Stimulated activated CD4-positive, alpha-beta T cell treated with anti-CD3 and anti-CD28 coated beads, Interleukin-4, amount 100 ng/mL, for 24 hours (primary cell): Measurements from ENCODE around the gene AATF.

Experiments used
- DNase-seq: peaks from one replicate; pipeline ENCODE4 v3.0.0-alpha.2; 2020

AATF gene

DNA sequence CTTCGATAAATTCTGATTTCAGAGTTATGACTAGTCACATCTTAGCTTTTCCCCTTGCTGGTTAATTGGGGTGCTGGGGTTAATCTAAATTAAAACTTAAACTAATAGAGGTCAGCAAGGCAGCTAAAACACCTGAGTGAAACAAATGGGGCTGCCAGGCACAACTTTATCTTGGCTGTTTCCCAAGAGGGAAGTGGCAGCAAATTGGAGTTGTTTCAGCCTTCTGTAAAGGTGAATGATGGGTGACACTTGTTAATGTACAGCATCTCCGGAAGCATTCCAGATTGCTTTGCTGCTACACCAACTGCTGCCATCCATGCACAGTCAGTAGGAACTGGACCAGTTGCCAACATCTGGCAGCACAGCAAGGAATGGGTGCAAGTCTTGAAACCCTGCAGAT, 43.9 kb downstream of the AATF start:
- DNase-seq: no peak

DNA sequence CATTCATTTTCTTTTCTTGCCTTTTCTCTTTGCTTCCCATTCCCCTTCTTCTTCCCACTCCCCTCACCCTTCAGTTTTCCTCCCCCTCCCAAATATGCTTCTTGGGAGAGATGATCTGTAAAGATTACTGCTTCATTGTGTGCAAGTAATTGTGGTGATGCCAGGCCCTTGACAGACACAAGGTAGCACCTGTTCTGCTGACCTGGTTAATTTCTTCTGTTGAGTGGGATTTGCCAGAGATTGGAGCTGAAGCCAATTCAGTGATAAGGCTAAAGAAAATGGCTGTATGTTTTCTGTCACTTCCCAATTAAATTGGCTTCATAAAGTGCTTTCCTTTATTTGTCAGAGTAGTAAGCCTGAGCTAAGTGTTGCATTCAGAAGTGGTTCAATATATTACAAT, 44.5 kb downstream of the AATF start:
- DNase-seq: no peak

DNA sequence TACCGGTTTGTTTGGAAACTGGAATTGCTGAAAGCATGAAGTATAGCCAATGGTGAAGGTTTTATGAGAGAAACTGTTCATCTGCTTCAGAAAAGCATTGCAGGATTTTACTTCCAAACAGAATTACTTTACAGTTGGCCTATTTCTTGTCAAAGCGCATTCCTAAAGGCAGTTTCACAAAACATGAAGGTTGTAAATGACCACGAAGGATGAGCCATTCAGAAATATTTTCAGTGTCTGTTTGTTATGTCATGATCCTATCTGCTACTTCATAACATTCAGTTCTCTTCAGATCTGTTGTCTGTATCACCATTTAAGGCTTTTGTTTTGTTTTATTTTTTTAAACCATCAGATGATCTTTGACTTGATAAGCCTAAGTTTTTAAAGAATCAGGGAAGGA, 45.7 kb downstream of the AATF start:
- DNase-seq: no peak

DNA sequence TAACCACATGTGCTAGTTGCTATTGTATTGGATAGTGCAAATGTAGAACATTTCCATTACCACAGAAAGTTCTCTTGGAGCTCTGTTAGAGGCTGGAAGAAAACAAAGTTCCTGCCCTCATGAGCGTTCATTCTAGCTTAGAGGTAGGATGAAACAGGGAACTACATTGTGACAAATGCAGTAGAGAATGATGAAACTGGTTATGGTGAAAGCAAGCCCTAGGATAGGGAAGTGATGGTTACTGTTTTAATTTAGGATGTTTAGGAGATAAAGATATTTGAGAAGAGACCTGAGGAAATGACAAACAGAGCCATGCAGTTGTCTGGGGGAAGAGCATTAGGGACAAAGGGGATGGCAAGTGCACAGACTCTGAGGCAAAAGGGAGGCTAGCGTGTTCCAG, 50.7 kb downstream of the AATF start:
- DNase-seq: no peak

DNA sequence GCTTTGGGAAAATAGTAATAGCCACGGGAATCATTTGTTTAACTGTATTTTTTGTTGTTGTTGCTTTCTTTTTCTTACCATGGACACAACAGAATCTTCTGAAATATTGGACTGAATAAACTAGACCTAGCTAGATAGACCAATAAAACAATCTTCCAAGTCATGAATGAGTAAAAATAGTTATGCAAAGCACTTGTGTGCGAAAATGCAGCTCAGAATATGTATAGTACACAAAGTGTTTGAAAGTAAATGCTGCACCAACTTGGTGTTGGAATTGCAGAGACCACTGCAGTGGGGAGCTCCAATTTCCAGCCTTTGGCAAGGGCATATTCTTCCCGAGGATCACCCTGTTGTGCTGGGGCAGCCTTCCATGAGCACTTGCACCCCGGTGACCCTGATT, 68.0 kb downstream of the AATF start:
- no peak for DNase-seq

DNA sequence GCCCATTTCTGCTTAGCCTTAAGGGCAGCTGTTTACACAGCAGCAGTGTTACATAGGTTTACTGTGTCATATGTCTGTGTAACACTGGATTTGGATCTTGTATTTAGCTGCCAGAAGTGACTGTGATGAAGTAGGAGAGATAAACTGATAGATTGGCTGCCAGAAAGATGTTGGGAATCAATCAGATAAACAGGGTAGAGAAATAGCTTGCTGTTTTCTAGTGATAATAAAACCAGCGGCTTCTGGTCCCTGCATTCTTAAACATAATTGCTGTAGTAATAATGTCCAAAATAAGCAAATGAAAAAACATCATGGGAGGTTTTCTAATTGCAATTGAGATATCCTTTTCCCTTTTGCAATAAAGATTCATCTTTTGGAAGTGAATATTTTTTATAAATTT, 68.7 kb downstream of the AATF start:
- DNase-seq: no peak

DNA sequence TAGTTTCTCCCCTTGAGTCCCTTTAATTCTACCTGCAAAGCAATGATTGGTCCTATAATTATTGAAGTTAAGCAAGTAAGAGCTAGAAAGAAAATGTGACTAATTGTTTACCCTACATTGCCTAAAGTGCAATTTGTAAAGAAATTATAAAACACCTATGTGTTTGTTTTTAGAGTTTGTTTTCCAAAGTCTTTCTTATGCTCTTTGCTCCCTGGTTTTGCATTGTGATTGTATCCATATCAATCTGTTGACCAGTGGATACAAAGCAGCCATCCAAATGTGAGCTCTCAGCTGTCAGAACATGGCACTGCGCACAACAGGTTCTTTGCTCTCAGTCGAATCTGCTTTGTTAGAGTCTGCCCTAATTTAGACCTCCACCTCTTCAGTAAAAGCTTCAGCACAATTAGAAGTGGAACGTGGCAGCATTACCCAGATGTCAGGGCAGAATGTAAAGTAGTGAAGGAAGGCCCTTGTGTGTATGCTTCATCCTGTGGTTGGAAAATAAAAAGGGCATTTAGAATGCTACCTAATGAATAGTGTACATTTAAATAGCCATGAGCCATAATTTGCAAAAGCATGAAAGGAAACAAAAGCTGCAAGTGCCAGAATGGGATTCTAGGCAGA, 70.5 kb downstream of the AATF start:
- no peak for DNase-seq

DNA sequence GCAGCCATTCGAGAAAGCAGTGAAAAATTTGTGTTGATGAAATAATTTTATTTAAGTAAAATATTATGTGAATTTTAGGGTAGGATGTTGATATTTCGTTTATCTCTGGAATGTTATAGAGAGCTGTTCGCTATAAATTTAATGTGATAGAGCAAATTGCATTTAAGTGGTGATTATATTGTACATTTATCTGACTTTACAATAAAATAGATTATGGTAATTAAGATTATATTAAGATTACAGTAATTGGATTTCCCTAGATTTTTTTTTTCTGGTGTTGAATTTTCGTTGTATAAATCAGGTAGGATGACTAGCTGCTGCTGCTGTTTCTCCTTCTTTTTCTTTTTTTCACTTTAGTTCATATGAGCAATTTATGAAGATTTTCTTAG, 71.0 kb downstream of the AATF start:
- no peak for DNase-seq

DNA sequence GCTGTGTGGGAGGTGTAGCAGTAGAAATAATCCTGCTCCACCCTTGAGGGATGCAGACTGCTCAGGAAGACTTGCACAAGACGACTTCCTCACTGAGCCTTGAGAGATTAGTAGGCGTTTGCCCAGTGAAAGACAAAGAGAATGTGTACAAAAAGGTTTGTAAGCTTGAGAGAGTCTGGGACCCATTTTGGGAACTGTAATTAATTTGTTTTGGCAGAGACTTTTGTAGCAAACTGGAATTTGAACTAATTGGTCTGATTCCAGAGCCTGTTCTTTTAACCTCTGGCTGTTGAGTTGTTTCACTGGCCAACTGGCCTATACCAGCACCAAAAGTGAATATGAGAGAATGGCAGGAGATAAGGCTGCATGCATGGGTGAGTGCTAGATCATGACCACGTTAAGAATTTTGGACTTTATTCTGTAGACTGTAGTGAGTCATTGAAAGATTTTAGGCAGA, 75.5 kb downstream of the AATF start:
- no peak for DNase-seq

DNA sequence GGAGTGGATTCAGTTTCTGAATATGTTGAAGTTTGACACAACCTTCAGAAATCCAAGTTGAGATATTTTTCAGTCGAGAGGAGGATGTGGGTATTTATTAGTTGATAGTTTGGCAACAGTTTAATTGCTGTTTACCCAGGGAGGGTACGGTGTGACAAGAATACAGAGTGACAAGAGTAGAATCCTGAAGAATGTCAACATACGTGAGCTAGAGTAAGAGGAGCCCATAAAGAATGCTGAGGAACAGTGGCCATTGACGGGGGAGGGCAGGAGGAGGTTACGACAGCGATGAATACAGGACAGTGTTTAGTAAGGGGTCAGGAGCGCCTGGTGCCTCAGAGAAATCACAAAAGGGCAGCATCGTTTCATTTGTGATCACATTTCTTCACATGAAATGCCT, 76.5 kb downstream of the AATF start:
- DNase-seq: no peak

DNA sequence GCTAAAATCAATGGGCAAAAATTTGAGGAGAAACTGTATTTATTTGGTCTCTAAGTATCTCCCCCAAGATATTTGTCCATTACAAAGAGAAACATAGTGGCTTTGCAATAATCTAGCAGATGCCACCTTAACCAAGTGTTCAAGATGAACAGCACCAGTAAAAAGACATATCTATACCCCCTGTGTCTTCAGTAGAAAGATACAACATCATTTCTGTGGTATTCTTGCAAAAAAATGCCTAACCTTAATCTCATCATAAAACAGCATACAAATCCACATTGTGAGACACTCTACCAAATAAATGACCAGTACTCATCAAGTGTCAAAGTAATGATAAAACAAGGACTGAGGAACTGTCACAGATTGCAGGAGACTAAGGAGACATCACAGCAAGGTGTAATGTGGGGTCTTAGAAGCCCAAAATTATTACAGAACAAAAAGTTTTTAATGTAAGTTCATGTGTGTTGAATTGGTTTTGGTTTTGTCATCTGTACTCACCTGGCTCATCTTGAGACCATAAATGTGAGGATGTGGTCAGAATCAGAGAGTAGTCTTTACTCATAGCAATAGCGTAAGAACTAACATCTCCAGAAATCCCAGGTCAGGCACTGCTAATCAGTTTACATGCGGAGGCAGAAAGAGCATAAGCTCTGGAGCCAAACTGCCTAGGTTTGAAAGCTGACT, 77.2 kb downstream of the AATF start:
- no peak for DNase-seq

DNA sequence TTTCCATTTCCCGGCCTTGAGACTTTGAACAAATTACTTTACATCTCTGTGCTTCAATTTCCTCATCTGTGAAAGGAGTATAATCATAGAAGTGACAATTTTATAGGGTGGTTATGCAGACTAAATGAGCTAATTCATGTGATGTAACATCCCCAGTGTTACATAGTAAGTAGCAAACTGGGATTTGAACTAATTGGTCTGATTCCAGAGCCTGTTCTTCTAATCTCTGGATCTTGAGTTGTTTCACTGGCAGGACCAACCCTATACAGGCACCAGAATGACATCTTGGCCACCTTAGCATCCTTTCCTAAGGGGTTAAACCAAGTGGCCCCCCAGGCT, 77.7 kb downstream of the AATF start:
- DNase-seq: no peak

DNA sequence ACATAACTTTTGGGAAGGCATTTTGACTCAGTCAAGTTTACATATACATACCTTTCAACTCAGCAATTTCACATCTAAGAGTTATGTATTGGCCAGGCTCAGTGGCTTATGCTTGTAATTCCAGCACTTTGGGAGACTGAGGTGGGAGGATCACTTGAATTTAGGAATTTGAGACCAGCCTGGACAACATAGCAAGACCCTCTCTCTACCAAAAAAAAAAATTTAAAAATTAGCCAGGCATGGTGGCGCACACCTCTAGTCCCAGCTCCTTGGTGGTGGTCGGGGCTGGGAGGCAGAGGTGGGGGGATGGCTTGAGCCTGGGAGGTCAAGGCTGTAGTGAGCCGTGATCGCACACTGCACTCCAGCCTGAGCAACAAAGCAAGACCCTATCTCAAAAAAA, 79.3 kb downstream of the AATF start:
- no peak for DNase-seq

DNA sequence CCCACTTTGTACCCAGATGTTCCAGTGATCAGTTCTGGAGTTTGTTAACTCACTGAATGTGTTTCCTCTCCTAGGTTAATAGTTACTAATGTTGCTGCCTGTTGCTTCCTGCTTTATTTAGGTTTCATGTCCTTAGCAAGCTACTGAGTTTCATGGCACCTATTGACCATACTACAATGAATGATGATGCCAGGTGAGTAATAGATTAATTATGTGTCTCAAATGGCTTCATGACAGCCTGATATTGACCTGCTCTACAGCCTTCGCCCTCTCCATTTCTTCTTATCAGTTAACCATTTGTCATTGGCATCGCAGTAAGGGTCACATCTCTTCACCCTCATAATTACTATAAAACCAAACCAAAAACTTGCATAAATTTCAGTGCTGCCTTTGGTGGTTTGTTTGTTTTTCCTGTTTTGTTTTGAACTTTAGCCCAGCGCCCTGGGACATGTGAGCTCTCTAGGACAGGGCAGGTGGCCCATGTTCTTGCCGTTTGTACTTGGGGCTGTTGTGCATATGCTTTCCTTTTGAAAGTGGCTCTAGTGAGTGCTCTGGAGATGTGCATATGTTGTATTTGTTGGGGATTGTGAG, 82.8 kb downstream of the AATF start:
- no peak for DNase-seq

DNA sequence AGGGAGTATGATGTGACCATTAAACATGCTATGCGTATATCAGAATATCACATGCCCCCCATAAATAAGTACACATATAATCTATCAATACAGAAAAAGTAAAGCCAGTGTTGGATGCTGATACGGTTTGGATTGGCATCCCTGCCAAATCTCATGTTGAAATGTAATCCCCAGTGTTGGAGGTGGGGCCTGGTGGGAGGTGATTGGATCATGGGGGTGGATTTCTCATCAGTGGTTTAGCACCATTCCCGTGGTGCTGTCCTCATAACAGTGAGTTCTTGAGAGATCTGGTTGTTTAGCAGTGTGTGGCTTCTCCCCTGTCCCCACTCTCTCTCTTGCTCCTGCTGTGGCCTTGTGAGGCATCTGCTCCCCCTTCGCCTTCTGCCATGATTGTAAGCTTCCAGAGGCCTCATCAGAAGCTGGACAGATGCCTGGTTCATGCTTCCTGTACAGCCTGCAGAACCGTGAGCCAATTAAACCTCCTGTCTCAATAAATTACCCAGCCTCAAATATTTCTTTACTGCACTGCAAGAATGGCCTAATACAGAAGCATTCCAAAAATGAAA, 88.9 kb downstream of the AATF start:
- DNase-seq: no peak

DNA sequence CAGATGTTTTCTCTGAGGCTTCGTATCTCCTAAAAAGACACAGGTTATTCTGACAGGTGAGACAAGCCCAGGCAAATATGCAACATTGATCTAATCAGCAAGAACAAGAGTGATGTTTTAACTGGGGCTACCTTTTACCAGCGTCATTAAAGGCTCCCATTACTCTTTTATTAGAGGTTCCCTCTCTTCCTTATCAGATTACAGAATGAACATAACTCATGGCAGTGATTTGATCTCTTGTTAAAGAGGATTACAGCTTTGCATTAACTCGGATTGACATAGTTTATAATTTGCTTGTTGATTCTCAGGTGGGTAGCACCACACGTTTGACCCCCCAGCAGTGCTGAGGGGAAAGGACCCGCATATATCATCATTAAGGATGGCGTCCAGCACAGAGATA, 90.5 kb downstream of the AATF start:
- no peak for DNase-seq

DNA sequence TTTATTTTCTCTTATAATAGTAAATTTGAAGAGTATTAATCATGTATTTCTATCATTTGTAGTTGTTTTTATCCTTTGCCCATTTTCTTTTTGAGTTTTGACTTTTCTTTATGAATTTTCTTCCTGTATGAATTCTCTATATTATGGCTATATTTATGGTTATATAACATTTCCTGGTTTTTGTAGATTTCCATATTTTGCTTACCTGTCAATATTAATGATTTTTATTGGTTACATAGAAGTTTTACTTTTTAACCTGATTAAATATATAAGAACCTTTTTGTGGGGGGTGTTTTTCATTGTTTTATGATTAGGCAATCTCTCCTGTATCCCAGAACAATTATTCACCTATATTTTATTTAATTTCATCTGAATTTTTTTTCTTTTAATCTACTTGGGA, 93.2 kb downstream of the AATF start:
- no peak for DNase-seq

DNA sequence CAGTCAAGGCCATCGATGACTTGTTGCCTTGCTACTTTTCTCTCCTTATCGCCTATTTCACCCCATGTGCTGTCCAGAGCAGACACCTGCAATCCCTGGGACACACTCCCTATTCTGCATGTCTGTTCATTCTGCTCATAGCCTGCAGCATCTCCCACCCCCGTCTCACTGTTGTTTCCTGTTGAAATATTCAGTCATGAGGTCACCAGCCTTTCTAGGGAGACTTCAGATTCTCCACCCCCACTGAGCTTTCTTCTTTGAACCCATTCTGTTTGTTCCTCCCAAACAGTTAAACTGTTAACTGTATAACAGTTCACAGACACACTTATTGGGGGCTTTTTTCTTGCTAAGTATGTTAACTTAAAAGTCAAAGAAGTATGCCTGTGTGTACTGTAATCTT, 94.4 kb downstream of the AATF start:
- DNase-seq: no peak

DNA sequence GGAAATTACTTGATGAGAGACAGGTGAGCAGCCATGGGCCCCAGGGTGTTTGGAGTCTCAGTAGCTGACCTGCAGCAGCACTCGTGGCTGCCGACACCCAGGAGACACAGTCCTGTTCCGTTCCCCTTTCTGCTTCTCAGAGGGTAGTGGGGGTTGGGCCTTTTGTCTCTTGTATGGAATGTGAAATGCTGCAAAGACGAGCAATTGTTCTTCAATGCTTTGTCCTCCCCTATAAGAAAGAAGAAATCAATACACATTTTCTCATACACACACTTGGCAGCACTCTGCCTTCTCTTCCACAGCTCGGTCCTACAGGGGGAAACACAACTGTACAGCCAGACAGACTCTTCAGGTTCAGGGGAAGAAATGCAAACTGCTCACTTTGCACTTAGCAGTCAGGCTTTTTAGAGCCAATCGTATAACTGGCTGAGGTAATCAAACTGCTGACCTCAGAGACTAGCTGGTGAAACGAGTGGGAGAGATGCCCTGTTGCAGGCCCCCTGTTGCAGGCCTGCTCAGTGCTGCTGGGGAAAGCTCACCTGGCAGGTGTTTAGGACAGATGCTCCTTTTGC, 96.7 kb downstream of the AATF start:
- DNase-seq: no peak

DNA sequence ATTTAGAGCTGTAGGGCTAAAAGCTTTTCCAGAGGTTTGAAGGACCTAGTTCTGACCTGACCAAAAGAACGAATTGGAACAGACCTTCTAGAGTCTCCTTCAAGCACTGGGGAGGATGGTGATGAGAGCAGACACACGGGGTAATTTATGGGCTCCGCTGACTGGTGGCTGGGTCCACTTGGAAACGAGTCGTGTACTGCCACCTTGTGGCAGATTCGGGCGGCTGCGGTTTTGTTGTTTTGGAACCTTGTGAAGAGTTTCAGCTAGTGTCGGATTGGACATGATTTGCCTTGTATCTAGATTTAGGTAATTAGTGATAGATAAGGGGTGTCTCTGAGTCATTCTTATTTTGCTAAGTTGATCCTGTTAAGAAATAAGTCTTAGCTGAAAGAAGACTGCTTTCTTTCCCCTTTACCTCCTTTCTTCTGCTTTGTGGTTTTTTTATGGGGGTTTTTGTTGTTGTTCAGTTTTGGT, 98.9 kb downstream of the AATF start:
- DNase-seq: peak; percentile 82

DNA sequence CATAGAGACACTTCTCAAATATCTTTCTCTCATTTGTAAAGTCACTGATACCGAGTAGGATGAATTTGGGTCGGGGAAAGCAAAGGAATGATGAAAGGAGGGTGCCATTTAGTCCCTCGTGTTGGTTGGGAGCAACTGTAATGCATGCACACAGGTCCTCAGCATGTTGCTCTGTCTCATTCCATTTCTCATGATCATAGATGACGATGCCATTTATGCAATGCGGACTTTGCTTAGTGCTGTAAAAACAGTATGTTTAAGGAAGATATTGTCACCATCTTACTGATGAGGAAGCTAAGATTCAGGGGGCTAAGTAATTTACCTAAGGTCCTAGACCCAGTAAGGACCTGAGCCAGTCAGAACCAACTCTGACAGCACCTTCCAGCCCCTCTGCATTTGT, 100.1 kb downstream of the AATF start:
- no peak for DNase-seq

DNA sequence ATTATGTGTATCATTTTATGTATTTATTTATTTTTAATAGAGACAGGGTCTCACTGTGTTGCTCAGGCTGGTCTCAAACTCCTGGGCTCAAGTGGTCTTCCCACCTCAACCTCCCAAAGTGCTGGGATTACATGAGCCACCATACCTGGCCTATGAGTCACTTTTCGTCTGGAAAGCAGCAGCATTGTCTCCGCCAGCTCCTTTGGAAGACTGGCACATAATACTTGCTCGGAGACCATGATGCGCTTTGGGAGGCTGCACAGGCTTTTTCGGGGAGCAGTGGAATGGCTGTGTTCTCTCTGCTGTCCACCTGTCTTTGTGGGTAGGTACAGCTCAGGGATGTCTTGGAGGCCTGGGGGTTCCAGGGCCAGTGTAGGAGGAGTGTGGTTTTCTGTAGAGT, 102.2 kb downstream of the AATF start:
- DNase-seq: no peak

DNA sequence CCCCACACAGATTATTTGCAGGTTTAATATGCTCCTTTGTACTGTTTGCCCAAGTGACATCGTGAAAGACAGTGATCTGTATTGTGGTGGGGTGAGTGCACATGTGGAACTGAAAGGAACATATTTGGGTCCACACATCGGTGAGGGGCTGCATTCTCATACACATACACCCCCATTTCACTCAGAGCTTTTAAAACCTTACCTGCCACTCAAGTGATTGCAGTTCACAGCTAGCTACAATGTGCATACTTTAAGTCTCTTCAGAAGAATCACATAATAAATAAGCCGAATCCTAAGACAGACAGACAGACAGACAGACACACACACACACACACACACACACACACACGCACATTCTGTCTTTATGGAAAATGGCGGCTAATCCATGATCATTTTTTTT, 102.6 kb downstream of the AATF start:
- no peak for DNase-seq

DNA sequence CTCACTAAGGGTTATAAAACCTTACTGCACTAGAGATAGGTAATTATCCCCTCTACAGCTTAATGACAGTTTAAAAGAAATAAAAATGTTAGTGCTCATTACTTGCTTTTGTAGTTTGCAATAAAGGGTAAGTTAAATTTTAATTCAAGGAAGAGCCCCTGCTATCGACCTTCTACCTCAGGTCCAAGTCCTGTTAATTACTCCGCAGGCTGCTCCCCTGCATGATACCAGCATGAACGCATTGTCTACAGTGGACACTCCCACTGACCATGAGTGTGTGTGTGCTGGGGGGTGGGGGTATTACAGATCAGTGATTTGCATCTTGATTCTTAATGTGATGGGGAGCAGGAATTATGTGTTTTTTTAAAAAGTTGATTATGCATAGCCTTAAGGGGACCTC, 103.1 kb downstream of the AATF start:
- no peak for DNase-seq
